ENCODE measurements around the gene JAK1. TPM values are rescaled to one million over a fixed set of nuclear protein-coding genes. Genes with fewer than 3 reads are reported as not detected.

JAK1 gene
- total and polyA plus RNA-seq, 9 of the 15 experiments (the other 6 are each of a cell fraction or from before 2014, with no cell fraction given): 9.7 to 44.1 (median 42.5) TPM

- TF ChIP-seq, protein P1, sequence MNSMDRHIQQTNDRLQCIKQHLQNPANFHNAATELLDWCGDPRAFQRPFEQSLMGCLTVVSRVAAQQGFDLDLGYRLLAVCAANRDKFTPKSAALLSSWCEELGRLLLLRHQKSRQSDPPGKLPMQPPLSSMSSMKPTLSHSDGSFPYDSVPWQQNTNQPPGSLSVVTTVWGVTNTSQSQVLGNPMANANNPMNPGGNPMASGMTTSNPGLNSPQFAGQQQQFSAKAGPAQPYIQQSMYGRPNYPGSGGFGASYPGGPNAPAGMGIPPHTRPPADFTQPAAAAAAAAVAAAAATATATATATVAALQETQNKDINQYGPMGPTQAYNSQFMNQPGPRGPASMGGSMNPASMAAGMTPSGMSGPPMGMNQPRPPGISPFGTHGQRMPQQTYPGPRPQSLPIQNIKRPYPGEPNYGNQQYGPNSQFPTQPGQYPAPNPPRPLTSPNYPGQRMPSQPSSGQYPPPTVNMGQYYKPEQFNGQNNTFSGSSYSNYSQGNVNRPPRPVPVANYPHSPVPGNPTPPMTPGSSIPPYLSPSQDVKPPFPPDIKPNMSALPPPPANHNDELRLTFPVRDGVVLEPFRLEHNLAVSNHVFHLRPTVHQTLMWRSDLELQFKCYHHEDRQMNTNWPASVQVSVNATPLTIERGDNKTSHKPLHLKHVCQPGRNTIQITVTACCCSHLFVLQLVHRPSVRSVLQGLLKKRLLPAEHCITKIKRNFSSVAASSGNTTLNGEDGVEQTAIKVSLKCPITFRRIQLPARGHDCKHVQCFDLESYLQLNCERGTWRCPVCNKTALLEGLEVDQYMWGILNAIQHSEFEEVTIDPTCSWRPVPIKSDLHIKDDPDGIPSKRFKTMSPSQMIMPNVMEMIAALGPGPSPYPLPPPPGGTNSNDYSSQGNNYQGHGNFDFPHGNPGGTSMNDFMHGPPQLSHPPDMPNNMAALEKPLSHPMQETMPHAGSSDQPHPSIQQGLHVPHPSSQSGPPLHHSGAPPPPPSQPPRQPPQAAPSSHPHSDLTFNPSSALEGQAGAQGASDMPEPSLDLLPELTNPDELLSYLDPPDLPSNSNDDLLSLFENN (IDR thresholded peaks at IDR 0.05; ENCODE audit: low read depth in 2 of 2, low read length in 2 of 2): no peak
- TF ChIP-seq, protein P2, sequence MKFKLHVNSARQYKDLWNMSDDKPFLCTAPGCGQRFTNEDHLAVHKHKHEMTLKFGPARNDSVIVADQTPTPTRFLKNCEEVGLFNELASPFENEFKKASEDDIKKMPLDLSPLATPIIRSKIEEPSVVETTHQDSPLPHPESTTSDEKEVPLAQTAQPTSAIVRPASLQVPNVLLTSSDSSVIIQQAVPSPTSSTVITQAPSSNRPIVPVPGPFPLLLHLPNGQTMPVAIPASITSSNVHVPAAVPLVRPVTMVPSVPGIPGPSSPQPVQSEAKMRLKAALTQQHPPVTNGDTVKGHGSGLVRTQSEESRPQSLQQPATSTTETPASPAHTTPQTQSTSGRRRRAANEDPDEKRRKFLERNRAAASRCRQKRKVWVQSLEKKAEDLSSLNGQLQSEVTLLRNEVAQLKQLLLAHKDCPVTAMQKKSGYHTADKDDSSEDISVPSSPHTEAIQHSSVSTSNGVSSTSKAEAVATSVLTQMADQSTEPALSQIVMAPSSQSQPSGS (CRISPR knock-in tag; IDR thresholded peaks at IDR 0.05): no peak
- TF ChIP-seq TRIM28 (IDR thresholded peaks at IDR 0.05) (no peak), NR1H2 (CRISPR knock-in tag; IDR thresholded peaks at IDR 0.05) (no peak), ZNF354B (CRISPR knock-in tag; IDR thresholded peaks at IDR 0.05) (no peak), KAT2B (IDR thresholded peaks at IDR 0.05; ENCODE audit: low read depth, low read length) (no peak), WHSC1 (IDR thresholded peaks at IDR 0.05; ENCODE audit: low read length) (no peak), C11orf30 (IDR thresholded peaks at IDR 0.05; ENCODE audit: low read depth) (peak; percentile 78; the same call in 1 of the 2 replicates), GABPB1 (CRISPR knock-in tag; IDR thresholded peaks at IDR 0.05) (no peak), U2AF1 (optimal IDR thresholded peaks at IDR 0.05; ENCODE audit: low read depth, low read length) (no peak), PBX2 (CRISPR knock-in tag; IDR thresholded peaks at IDR 0.05; ENCODE audit: low read depth) (no peak; the same call in none of the 2 replicates), PBX2 (tag; conservative IDR thresholded peaks at IDR 0.05; ENCODE audit: low read depth) (peak; percentile 67), USF1 (CRISPR knock-in tag; IDR thresholded peaks at IDR 0.05) (no peak)
- TF ChIP-seq, protein P3, sequence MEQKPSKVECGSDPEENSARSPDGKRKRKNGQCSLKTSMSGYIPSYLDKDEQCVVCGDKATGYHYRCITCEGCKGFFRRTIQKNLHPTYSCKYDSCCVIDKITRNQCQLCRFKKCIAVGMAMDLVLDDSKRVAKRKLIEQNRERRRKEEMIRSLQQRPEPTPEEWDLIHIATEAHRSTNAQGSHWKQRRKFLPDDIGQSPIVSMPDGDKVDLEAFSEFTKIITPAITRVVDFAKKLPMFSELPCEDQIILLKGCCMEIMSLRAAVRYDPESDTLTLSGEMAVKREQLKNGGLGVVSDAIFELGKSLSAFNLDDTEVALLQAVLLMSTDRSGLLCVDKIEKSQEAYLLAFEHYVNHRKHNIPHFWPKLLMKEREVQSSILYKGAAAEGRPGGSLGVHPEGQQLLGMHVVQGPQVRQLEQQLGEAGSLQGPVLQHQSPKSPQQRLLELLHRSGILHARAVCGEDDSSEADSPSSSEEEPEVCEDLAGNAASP (IDR thresholded peaks at IDR 0.05): no peak
- TF ChIP-seq, protein P4, sequence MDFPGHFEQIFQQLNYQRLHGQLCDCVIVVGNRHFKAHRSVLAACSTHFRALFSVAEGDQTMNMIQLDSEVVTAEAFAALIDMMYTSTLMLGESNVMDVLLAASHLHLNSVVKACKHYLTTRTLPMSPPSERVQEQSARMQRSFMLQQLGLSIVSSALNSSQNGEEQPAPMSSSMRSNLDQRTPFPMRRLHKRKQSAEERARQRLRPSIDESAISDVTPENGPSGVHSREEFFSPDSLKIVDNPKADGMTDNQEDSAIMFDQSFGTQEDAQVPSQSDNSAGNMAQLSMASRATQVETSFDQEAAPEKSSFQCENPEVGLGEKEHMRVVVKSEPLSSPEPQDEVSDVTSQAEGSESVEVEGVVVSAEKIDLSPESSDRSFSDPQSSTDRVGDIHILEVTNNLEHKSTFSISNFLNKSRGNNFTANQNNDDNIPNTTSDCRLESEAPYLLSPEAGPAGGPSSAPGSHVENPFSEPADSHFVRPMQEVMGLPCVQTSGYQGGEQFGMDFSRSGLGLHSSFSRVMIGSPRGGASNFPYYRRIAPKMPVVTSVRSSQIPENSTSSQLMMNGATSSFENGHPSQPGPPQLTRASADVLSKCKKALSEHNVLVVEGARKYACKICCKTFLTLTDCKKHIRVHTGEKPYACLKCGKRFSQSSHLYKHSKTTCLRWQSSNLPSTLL (IDR thresholded peaks at IDR 0.05): no peak
Observed at GRCh38 chr1:64948905-64949833, 17.2 kb downstream of the JAK1 start (continued).

Measured in K562 (cell line).